Prostate gland (tissue), 2 donors: Measurements from ENCODE around the gene SPOP. TPM values are rescaled to one million over a fixed set of nuclear protein-coding genes. Genes with fewer than 3 reads are reported as not detected.
"Not testable (repeated sequence)": the region's sequence is repeated elsewhere in the genome, so short reads cannot be mapped to it uniquely, and the experiment has no call there.

ENCODE experiments used
- DNase-seq: peaks from one replicate; pipeline ENCODE4 v3.0.0-alpha.2; 2019; ENCODE audit warnings: low spot score
- H3K27ac ChIP-seq, 2 donors: fragments of 200-600 bp; sonication (generic); 2 replicates each; pipeline ENCODE4 v1.5.1; 2017 to 2019
- H3K27me3 ChIP-seq: fragments of 200-600 bp; sonication (generic); replicated peaks from 2 replicates; pipeline ENCODE4 v1.5.1; 2019; ENCODE audit not compliant: insufficient read depth
- H3K36me3 ChIP-seq, 2 donors: fragments of 200-600 bp; sonication (generic); 1 replicate in 1 of 2; 2 replicates in 1 of 2; pipeline versions ENCODE4 v1.5.1 to v1.8.1; 2017 to 2019
- H3K4me1 ChIP-seq: fragments of 200-600 bp; sonication (generic); replicated peaks from 2 replicates; pipeline ENCODE4 v1.5.1; 2019
- H3K4me3 ChIP-seq, 2 donors: fragments of 200-600 bp; sonication (generic); 2 replicates each; pipeline ENCODE4 v1.5.1; 2017 to 2019
- H3K9me3 ChIP-seq: fragments of 200-600 bp; sonication (generic); 2 replicates; pipeline ENCODE4 v1.5.1; 2017
- CTCF ChIP-seq, 4 experiments: fragments of 200-600 bp in 2 of 4; fragments of 450-650 bp in 2 of 4; sonication (generic) in 2 of 4; IDR thresholded peaks; 1 replicate in 3 of 4; 2 replicates in 1 of 4; pipeline ENCODE4 v1.5.1; 2016 to 2019; ENCODE audit warnings: antibody characterized with exemption in 4 of 4, mild to moderate bottlenecking in 2 of 4, moderate library complexity in 2 of 4
- POLR2A ChIP-seq: fragments of 450-650 bp; IDR thresholded peaks from one replicate; pipeline ENCODE4 v1.6.1; 2016; ENCODE audit warnings: antibody characterized with exemption, mild to moderate bottlenecking
- POLR2AphosphoS5 ChIP-seq: sonication (generic); formaldehyde crosslinking; IDR thresholded peaks from one replicate; pipeline ENCODE4 v1.6.1; 2017; ENCODE audit warnings: antibody characterized with exemption
- WGBS: methylation state at CpG from one replicate; pipeline ENCODE4 v1.1.5; 2018; 5-methylcytosine and 5-hydroxymethylcytosine counted together
- intact Hi-C: fragments of 100-400 bp; cut with DNase I; formaldehyde crosslinking; loops from one replicate; pipeline ENCODE4 v1.14.2; 2022
- total RNA-seq, 2 donors: library from RNA; depleted of rRNA; stranded (reverse); fragments of >200 nt; gene quantifications; one replicate each; pipeline ENCODE4 v1.1.0, GENCODE V29; 2016

Gene SPOP
- total RNA-seq, 2 donors from 2014 or later: 80.8 to 93.0 TPM

GRCh38 chr17:49571283-49571682, 106.6 kb downstream of the SPOP start:
- Histone ChIP-seq H3K27ac (no peak overlapping the region), H3K4me1 (no peaks in the 10 kb centered on the region), H3K36me3 (no peaks in the 10 kb centered on the region), H3K27me3 (no peaks in the 10 kb centered on the region), H3K9me3 (no peaks in the 10 kb centered on the region), H3K4me3 (no peak overlapping the region)
- intact Hi-C loops: loop anchor here (5.0 kb wide), 1 partner anchor 426 kb away; the partner anchor contains the start of gene DLX3
- 62% methylated on average over 6 of the region's 6 CpGs for WGBS
- no peak for DNase-seq
- TF ChIP-seq POLR2A: no peak
- no peak for TF ChIP-seq POLR2AphosphoS5
- no peak for TF ChIP-seq CTCF (IDR thresholded peaks at IDR 0.05)

- TF ChIP-seq CTCF (IDR thresholded peaks at IDR 0.05) (no peak), POLR2A (no peak), POLR2AphosphoS5 (no peak)
- Histone ChIP-seq H3K36me3 (no peaks in the 10 kb centered on the region), H3K27me3 (no peaks in the 10 kb centered on the region), H3K4me1 (no peaks in the 10 kb centered on the region), H3K4me3 (no peak overlapping the region), H3K27ac (peak overlapping the region; percentile 37 to 67), H3K9me3 (no peaks in the 10 kb centered on the region)
- whole genome bisulfite sequencing: 67% methylated on average over 10 of the region's 11 CpGs
- intact Hi-C loops: loop anchor here (1.0 to 5.0 kb wide), 2 partner anchors 125 to 427 kb away; partner anchors contain the start of gene DLX3
- DNase-seq: no peak
Measured at GRCh38 chr17:49570540-49571242, 107.2 kb downstream of the SPOP start.

- 79% methylated on average over 7 of the region's 7 CpGs for WGBS
- not testable (repeated sequence) for H3K4me3 ChIP-seq
Measured at GRCh38 chr17:49568695-49569047, 109.2 kb downstream of the SPOP start.

GRCh38 chr17:49567871-49568694, 109.8 kb downstream of the SPOP start:
- Histone ChIP-seq H3K36me3 (no peaks in the 10 kb centered on the region), H3K27ac (peak overlapping the region; percentile 69 to 70), H3K27me3 (no peaks in the 10 kb centered on the region), H3K9me3 (no peaks in the 10 kb centered on the region), H3K4me3 (peak overlapping the region; percentile 12 to 27), H3K4me1 (peaks cover 2% of the 10 kb centered on the region)
- WGBS: 21% methylated on average over 39 of the region's 42 CpGs
- intact Hi-C loops: loop anchor here (5.0 to 10.0 kb wide), 3 partner anchors 209 to 517 kb away; no protein-coding TSS in a partner anchor
- DNase-seq: peak; percentile 81
- TF ChIP-seq CTCF (IDR thresholded peaks at IDR 0.05) (peak; percentile 94 to 98 (median 97)), POLR2AphosphoS5 (peak; percentile 71), POLR2A (no peak)

More at GRCh38 chr17:49568695-49569047, 109.2 kb downstream of the SPOP start:
- not testable (repeated sequence) for H3K9me3 ChIP-seq, H3K4me1 ChIP-seq, H3K36me3 ChIP-seq, DNase-seq, H3K27me3 ChIP-seq
- intact Hi-C loops: loop anchor here (5.0 to 10.0 kb wide), 3 partner anchors 209 to 516 kb away; no protein-coding TSS in a partner anchor
- peak overlapping the region in 1 of 2 donors; percentile 69 for H3K27ac ChIP-seq

GRCh38 chr17:49567104-49567521, 110.8 kb downstream of the SPOP start:
- Histone ChIP-seq H3K36me3 (no peaks in the 10 kb centered on the region), H3K27ac (peak overlapping the region; percentile 69 to 70), H3K4me3 (no peak overlapping the region), H3K9me3 (no peaks in the 10 kb centered on the region), H3K27me3 (no peaks in the 10 kb centered on the region), H3K4me1 (peaks cover 2% of the 10 kb centered on the region)
- DNase-seq: no peak
- TF ChIP-seq POLR2AphosphoS5: no peak
- no peak for TF ChIP-seq CTCF (IDR thresholded peaks at IDR 0.05)
- no peak for TF ChIP-seq POLR2A
- 89% methylated on average over 9 of the region's 9 CpGs for WGBS
- intact Hi-C loops: loop anchor here (5.0 to 10.0 kb wide), 3 partner anchors 210 to 518 kb away; no protein-coding TSS in a partner anchor
